H1 (cell line): ENCODE results near the gene MAIP1. TPM values are rescaled to one million over a fixed set of nuclear protein-coding genes. Genes with fewer than 3 reads are reported as not detected.

Experiments
- CTCF ChIA-PET: fragments of 300-600 bp; sonication (Branson Sonifier 250); formaldehyde crosslinking; loops from one replicate; lab custom pipeline; 2021; ENCODE audit not compliant: partially characterized antibody; lab: Charles Lee
- POLR2A ChIA-PET: fragments of 300-600 bp; sonication (Branson Sonifier 250); formaldehyde crosslinking; loops from one replicate; lab custom pipeline; 2021; ENCODE audit warnings: inconsistent platforms; ENCODE audit not compliant: partially characterized antibody; lab: Charles Lee
- DNase-seq, 2 experiments: peaks; one replicate each; pipeline versions ENCODE4 v3.0.0 to v3.0.0-alpha.2; 2010 to 2022; ENCODE audit warnings: low spot score in 2 of 2, low read depth in 1 of 2, mixed read lengths in 1 of 2
- FAIRE-seq: peaks from 2 replicates; lab custom pipeline; 2011; peaks lifted over from hg19 to GRCh38; lab: Jason Lieb, UNC
- H2AFZ ChIP-seq: 2 replicates; pipeline ENCODE4 v1.8.1; 2012; ENCODE audit warnings: low read length, inconsistent platforms
- H2AK5ac ChIP-seq: 2 replicates; pipeline ENCODE4 v1.6.1; 2013; ENCODE audit warnings: low read depth, low read length
- H2BK120ac ChIP-seq: replicated peaks from 2 replicates; pipeline ENCODE3; 2013; ENCODE audit warnings: low read depth, low read length, inconsistent platforms
- H2BK12ac ChIP-seq: 2 replicates; pipeline ENCODE4 v1.6.1; 2013; ENCODE audit warnings: low read depth, low read length
- H2BK15ac ChIP-seq: 2 replicates; pipeline ENCODE4 v1.6.1; 2013; ENCODE audit warnings: low read length
- H2BK20ac ChIP-seq: 2 replicates; pipeline ENCODE4 v1.6.1; 2013; ENCODE audit warnings: low read length
- H2BK5ac ChIP-seq: 2 replicates; pipeline ENCODE4 v1.6.1; 2013; ENCODE audit warnings: low read depth, low read length
- H3K14ac ChIP-seq: 2 replicates; pipeline ENCODE4 v1.6.1; 2013; ENCODE audit warnings: inconsistent platforms; ENCODE audit not compliant: insufficient read length
- H3K18ac ChIP-seq: 2 replicates; pipeline ENCODE4 v1.6.1; 2013; ENCODE audit warnings: low read length; ENCODE audit errors: extremely low read depth
- H3K23ac ChIP-seq: 2 replicates; pipeline ENCODE4 v1.6.1; 2013; ENCODE audit warnings: inconsistent platforms; ENCODE audit not compliant: insufficient read length
- H3K23me2 ChIP-seq: 2 replicates; pipeline ENCODE4 v1.6.1; 2013; ENCODE audit warnings: low read depth, low read length
- H3K27ac ChIP-seq: 2 replicates; pipeline ENCODE4 v1.6.1; 2011; ENCODE audit warnings: low read depth, low read length, inconsistent platforms
- H3K27me3 ChIP-seq, 4 experiments: replicated peaks in 1 of 4; 1 replicate in 1 of 4; 2 replicates in 3 of 4; pipeline versions ENCODE4 v1.6.1 to v1.8.1; 2011 to 2013; ENCODE audit warnings: low read length in 3 of 4, mild to moderate bottlenecking in 3 of 4, inconsistent platforms in 2 of 4, mixed read lengths in 2 of 4, moderate library complexity in 1 of 4; ENCODE audit not compliant: control insufficient read depth in 3 of 4, insufficient read depth in 3 of 4; ENCODE audit errors: extremely low read depth in 1 of 4
- H3K36me3 ChIP-seq, 4 experiments: 2 replicates each; pipeline versions ENCODE4 v1.6.1 to v1.8.1; 2011 to 2013; ENCODE audit warnings: mild to moderate bottlenecking in 4 of 4, low read length in 3 of 4, moderate library complexity in 2 of 4, control low read depth in 1 of 4, inconsistent platforms in 1 of 4; ENCODE audit not compliant: insufficient read depth in 4 of 4, control insufficient read depth in 2 of 4
- H3K4ac ChIP-seq: replicated peaks from 2 replicates; pipeline ENCODE3; 2013; ENCODE audit warnings: low read length, low read depth, mixed read lengths, inconsistent platforms; ENCODE audit not compliant: insufficient read length
- H3K4me1 ChIP-seq, 4 experiments: replicated peaks in 1 of 4; 1 replicate in 1 of 4; 2 replicates in 3 of 4; pipeline versions ENCODE4 v1.6.1 to v1.8.1; 2011 to 2013; ENCODE audit warnings: low read length in 3 of 4, inconsistent platforms in 2 of 4, mixed read lengths in 1 of 4; ENCODE audit not compliant: insufficient read depth in 4 of 4, control insufficient read depth in 3 of 4
- H3K4me2 ChIP-seq, 2 experiments: 2 replicates each; pipeline versions ENCODE4 v1.6.1 to v1.8.1; 2011 to 2013; ENCODE audit warnings: low read depth in 2 of 2, low read length in 2 of 2, control low read depth in 1 of 2, inconsistent platforms in 1 of 2, mild to moderate bottlenecking in 1 of 2; ENCODE audit not compliant: insufficient read depth in 1 of 2
- H3K4me3 ChIP-seq, 4 experiments: fragments of 200-600, 300-600 bp in 1 of 4; sonication (generic), shearing (Covaris generic), sonication (Bioruptor Twin) in 1 of 4; 2 replicates each; pipeline versions ENCODE4 v1.5.1 to v1.8.1; 2011 to 2016; ENCODE audit warnings: low read length in 4 of 4, low read depth in 3 of 4, control low read depth in 2 of 4, inconsistent platforms in 2 of 4, mild to moderate bottlenecking in 2 of 4, mixed read lengths in 1 of 4, moderate library complexity in 1 of 4; ENCODE audit not compliant: insufficient read depth in 2 of 4; ENCODE audit errors: extremely low read depth in 1 of 4
- H3K56ac ChIP-seq: replicated peaks from 2 replicates; pipeline ENCODE3; 2013; ENCODE audit warnings: low read depth, mild to moderate bottlenecking, mixed read lengths, low read length, inconsistent platforms; ENCODE audit not compliant: insufficient read length
- H3K79me1 ChIP-seq: 2 replicates; pipeline ENCODE4 v1.6.1; 2013; ENCODE audit warnings: low read depth, low read length, control low read depth
- H3K79me2 ChIP-seq, 2 experiments: 2 replicates each; pipeline versions ENCODE4 v1.6.1 to v1.8.1; 2012 to 2013; ENCODE audit warnings: low read length in 2 of 2, mild to moderate bottlenecking in 2 of 2, inconsistent platforms in 1 of 2; ENCODE audit not compliant: insufficient read depth in 2 of 2, control insufficient read depth in 1 of 2
- H3K9ac ChIP-seq, 4 experiments: replicated peaks in 1 of 4; 1 replicate in 1 of 4; 2 replicates in 3 of 4; pipeline versions ENCODE4 v1.6.1 to v1.8.1; 2011 to 2013; ENCODE audit warnings: low read depth in 3 of 4, low read length in 3 of 4, control low read depth in 2 of 4, mild to moderate bottlenecking in 2 of 4, moderate library complexity in 2 of 4, inconsistent platforms in 1 of 4; ENCODE audit errors: extremely low read depth in 1 of 4
- H3K9me3 ChIP-seq, 2 experiments: 2 replicates each; pipeline versions ENCODE4 v1.6.1 to v1.8.1; 2012 to 2013; ENCODE audit warnings: mild to moderate bottlenecking in 2 of 2, moderate library complexity in 2 of 2, control low read depth in 1 of 2, inconsistent platforms in 1 of 2, low read depth in 1 of 2, low read length in 1 of 2, mixed read lengths in 1 of 2; ENCODE audit not compliant: insufficient read depth in 2 of 2
- H4K20me1 ChIP-seq, 2 experiments: replicated peaks in 1 of 2; 2 replicates each; pipeline versions ENCODE3 to v1.8.1; 2011 to 2013; ENCODE audit warnings: inconsistent platforms in 2 of 2, low read length in 2 of 2, mild to moderate bottlenecking in 1 of 2; ENCODE audit not compliant: insufficient read depth in 2 of 2, control insufficient read depth in 1 of 2
- H4K5ac ChIP-seq: 2 replicates; pipeline ENCODE4 v1.6.1; 2013; ENCODE audit warnings: low read length, low read depth, mixed read lengths, inconsistent platforms; ENCODE audit not compliant: insufficient read length
- H4K8ac ChIP-seq: 2 replicates; pipeline ENCODE4 v1.8.0; 2013; ENCODE audit warnings: mild to moderate bottlenecking, moderate library complexity, low read length, inconsistent platforms; ENCODE audit not compliant: insufficient read depth; ENCODE audit errors: extremely low read depth
- H4K91ac ChIP-seq: replicated peaks from 2 replicates; pipeline ENCODE3; 2013; ENCODE audit warnings: low read length, mixed read lengths, inconsistent platforms; ENCODE audit not compliant: insufficient read length
- BACH1 ChIP-seq: IDR thresholded peaks from 2 replicates; pipeline ENCODE4 v1.6.1; 2012; ENCODE audit warnings: low read length, improper control_type of control experiment
- BCL11A ChIP-seq, 2 experiments: IDR thresholded peaks; one replicate each; pipeline ENCODE4 v1.6.1; 2011; ENCODE audit warnings: low read depth in 2 of 2, low read length in 2 of 2, mild to moderate bottlenecking in 2 of 2
- CBX5 ChIP-seq: fragments of 300-800, 300-1000 bp; sonication (generic); IDR thresholded peaks from 2 replicates; pipeline ENCODE4 v1.7.1; 2016; ENCODE audit warnings: antibody characterized with exemption, low read length, low read depth
- CHD2 ChIP-seq: IDR thresholded peaks from 2 replicates; pipeline ENCODE4 v1.6.1; 2012; ENCODE audit warnings: low read length, improper control_type of control experiment
- EGR1 ChIP-seq: IDR thresholded peaks from 2 replicates; pipeline ENCODE4 v1.6.1; 2011; ENCODE audit warnings: low read depth, low read length, borderline replicate concordance
- EZH2 ChIP-seq: fragments of 200-600 bp; sonication (generic); IDR thresholded peaks from 2 replicates; pipeline ENCODE4 v1.7.1; 2012; ENCODE audit warnings: low read depth, mild to moderate bottlenecking, moderate library complexity, low read length, inconsistent platforms; ENCODE audit not compliant: severe bottlenecking
- GTF2F1 ChIP-seq: IDR thresholded peaks from 2 replicates; pipeline ENCODE4 v1.6.1; 2012; ENCODE audit warnings: low read depth, low read length, improper control_type of control experiment, borderline replicate concordance
- HDAC6 ChIP-seq: IDR thresholded peaks from one replicate; pipeline ENCODE4 v1.7.1; 2012; ENCODE audit warnings: low read depth, mild to moderate bottlenecking, inconsistent platforms, low read length, moderate library complexity
- RNF2 ChIP-seq: fragments of 200-900, 300-1000 bp; sonication (generic); IDR thresholded peaks from 2 replicates; pipeline ENCODE4 v1.7.1; 2016; ENCODE audit warnings: borderline replicate concordance, low read depth, mild to moderate bottlenecking, antibody characterized with exemption, low read length; ENCODE audit not compliant: poor library complexity, severe bottlenecking; ENCODE audit errors: missing control alignments
- SIX5 ChIP-seq: IDR thresholded peaks from 2 replicates; pipeline ENCODE4 v1.6.1; 2011; ENCODE audit warnings: mild to moderate bottlenecking, low read depth, low read length
- SUZ12 ChIP-seq: fragments of 200-600 bp; sonication (generic); IDR thresholded peaks from 2 replicates; pipeline ENCODE4 v1.6.1; 2012; ENCODE audit warnings: mild to moderate bottlenecking, inconsistent platforms, low read length, moderate library complexity, mixed read lengths
- ZNF274 ChIP-seq: IDR thresholded peaks from 2 replicates; pipeline ENCODE4 v1.7.0; 2012; ENCODE audit warnings: low read length, borderline replicate concordance; ENCODE audit errors: extremely low read depth
- WGBS, 2 experiments: shearing (Covaris generic) in 1 of 2; methylation state at CpG; one replicate each; pipeline versions ENCODE4 v1.1.6 to v1.1.7; 2013 to 2015; ENCODE audit warnings: low lambda C conversion rate in 2 of 2, mixed read lengths in 2 of 2, inconsistent platforms in 1 of 2, low coverage in 1 of 2, missing lambda C conversion rate in 1 of 2; ENCODE audit not compliant: insufficient replicate concordance in 2 of 2, insufficient coverage in 1 of 2, insufficient read length in 1 of 2; ENCODE audit errors: extremely low coverage in 1 of 2, missing lambda C conversion rate in 1 of 2; 5-methylcytosine and 5-hydroxymethylcytosine counted together
- polyA plus RNA-seq, 7 experiments: library from polyadenylated mRNA; depleted of rRNA in 3 of 7; stranded (reverse) in 5 of 7; unstranded in 2 of 7; fragments of >200 nt in 5 of 7; fragments of 200-250 nt in 2 of 7; gene quantifications; 1 replicate in 5 of 7; 2 replicates in 1 of 7; 4 replicates in 1 of 7; pipeline versions ENCODE4 v1.2.1 to v1.2.3, GENCODE V29; 2011 to 2013; ENCODE audit warnings: missing spikeins in 2 of 7, mixed read lengths in 2 of 7
- total RNA-seq: library from RNA; stranded (reverse); fragmentation: NEBNext Ultra II Directional; extraction: Animal tissue kit (Norgen Biotek cat#: 25700); gene quantifications from 2 replicates; pipeline ENCODE4 v1.2.1, GENCODE V29; 2021

The MAIP1 gene
- total and polyA plus RNA-seq, 2 of the 8 experiments (the other 6 are each of a cell fraction or from before 2014, with no cell fraction given), result 23.2 to 28.5 TPM

DNA sequence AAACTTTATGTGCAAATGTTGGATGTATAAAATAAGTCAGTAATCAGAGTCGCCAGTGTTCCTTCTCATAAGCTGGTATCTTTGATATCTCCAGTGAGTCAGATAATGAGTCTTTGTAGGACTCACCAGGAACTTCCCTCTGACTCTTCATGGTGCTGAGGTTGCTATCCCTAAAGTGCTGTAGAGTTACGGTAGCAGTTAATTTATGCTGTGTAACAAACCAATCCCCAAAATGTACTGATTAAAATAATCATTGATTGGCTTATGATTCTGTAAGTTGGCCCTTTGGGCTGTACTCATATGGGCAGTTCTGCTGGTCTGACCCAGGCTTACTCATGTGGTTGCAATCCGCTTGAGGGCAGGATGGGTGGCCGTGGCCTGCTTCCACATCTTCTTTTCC, 43.8 kb downstream of the MAIP1 start:
- Histone ChIP-seq H3K4me2 (no peak overlapping the region), H3K9me3 (no peaks in the 10 kb centered on the region), H3K9ac (no peak overlapping the region), H2BK20ac (no peak overlapping the region), H4K8ac (no peak overlapping the region), H3K23ac (no peak overlapping the region), H3K4ac (no peak overlapping the region), H2BK12ac (no peak overlapping the region), H4K5ac (no peak overlapping the region), H3K4me3 (no peak overlapping the region), H3K79me1 (no peaks in the 10 kb centered on the region), H2AFZ (no peak overlapping the region), H2AK5ac (no peak overlapping the region), H3K23me2 (no peaks in the 10 kb centered on the region), H3K27me3 (no peaks in the 10 kb centered on the region), H3K36me3 (no peaks in the 10 kb centered on the region), H2BK120ac (no peak overlapping the region), H4K20me1 (no peaks in the 10 kb centered on the region), H4K91ac (no peak overlapping the region), H3K14ac (no peak overlapping the region), H2BK15ac (no peak overlapping the region), H3K4me1 (peaks cover 2 to 9% (median 3%) of the 10 kb centered on the region in 4 experiments; a peak in 3 of 7 replicates), H3K27ac (no peak overlapping the region), H3K56ac (no peak overlapping the region), H2BK5ac (no peak overlapping the region), H3K79me2 (no peaks in the 10 kb centered on the region), H3K18ac (no peak overlapping the region)
- TF ChIP-seq RNF2 (no peak), HDAC6 (no peak), CHD2 (no peak), SUZ12 (no peak), ZNF274 (no peak), GTF2F1 (no peak), BCL11A (IDR thresholded peaks at IDR 0.05; ENCODE audit: low read depth in 2 of 2, low read length in 2 of 2) (no peak), CBX5 (no peak), EZH2 (no peak), BACH1 (no peak), EGR1 (no peak), SIX5 (no peak)
- ChIA-PET POLR2A (no interaction called here), CTCF (interaction anchor here (0.6 kb wide), 1 partner anchor 25 kb away, joined by 3 read pairs; no protein-coding TSS in a partner anchor)
- WGBS, 2 experiments, result 93% methylated on average over 4 of the region's 4 CpGs; no CpG with 5 or more reads in 1 of the 2 experiments
- FAIRE-seq (no peak), DNase-seq (no peak)
